Measurements from ENCODE around the gene ZNF276. TPM values are rescaled to one million over a fixed set of nuclear protein-coding genes. Genes with fewer than 3 reads are reported as not detected.
A peak's percentile ranks its signal among the peaks of the same experiment; 100 is the strongest.

ZNF276 gene
- total and polyA plus RNA-seq, 2 of the 8 experiments (the other 6 are each of a cell fraction or from before 2014, with no cell fraction given) = 6.4 to 9.3 TPM

GRCh38 chr16:89693931-89694783, 27.2 kb upstream of the ZNF276 start:
- Histone ChIP-seq H2AFZ (ENCODE audit: low read length) (no peak overlapping the region), H3K9me3 (ENCODE audit: insufficient read depth in 2 of 2, low read depth in 1 of 2, low read length in 1 of 2) (no peaks in the 10 kb centered on the region), H3K27me3 (replicated peaks in 1 of 4; ENCODE audit: control insufficient read depth in 3 of 4, extremely low read depth in 1 of 4, insufficient read depth in 3 of 4, low read length in 3 of 4) (no peaks in the 10 kb centered on the region), H2BK15ac (ENCODE audit: low read length) (no peak overlapping the region), H3K79me2 (ENCODE audit: control insufficient read depth in 1 of 2, insufficient read depth in 2 of 2, low read length in 2 of 2) (no peaks in the 10 kb centered on the region), H3K27ac (ENCODE audit: low read depth, low read length) (no peak overlapping the region), H4K91ac (replicated peaks; ENCODE audit: insufficient read length, low read length) (no peak overlapping the region), H3K23me2 (ENCODE audit: low read depth, low read length) (no peaks in the 10 kb centered on the region), H3K36me3 (ENCODE audit: control insufficient read depth in 2 of 4, insufficient read depth in 4 of 4, low read length in 3 of 4) (peaks cover 3 to 40% (median 17%) of the 10 kb centered on the region in 4 experiments; a peak in 7 of 8 replicates), H3K79me1 (ENCODE audit: low read depth, low read length) (peaks cover 3% of the 10 kb centered on the region), H3K4me1 (replicated peaks in 1 of 4; ENCODE audit: control insufficient read depth in 3 of 4, insufficient read depth in 4 of 4, low read length in 3 of 4) (no peaks in the 10 kb centered on the region), H3K18ac (ENCODE audit: extremely low read depth, low read length) (no peak overlapping the region), H3K14ac (ENCODE audit: insufficient read length) (no peak overlapping the region), H2BK12ac (ENCODE audit: low read depth, low read length) (no peak overlapping the region), H3K56ac (replicated peaks; ENCODE audit: insufficient read length, low read depth, low read length) (no peak overlapping the region), H2AK5ac (ENCODE audit: low read depth, low read length) (no peak overlapping the region), H3K4me2 (ENCODE audit: insufficient read depth in 1 of 2, low read depth in 2 of 2, low read length in 2 of 2) (no peak overlapping the region), H3K23ac (ENCODE audit: insufficient read length) (no peak overlapping the region), H4K5ac (ENCODE audit: insufficient read length, low read depth, low read length) (no peak overlapping the region), H2BK120ac (replicated peaks; ENCODE audit: low read depth, low read length) (no peak overlapping the region), H3K4ac (replicated peaks; ENCODE audit: insufficient read length, low read depth, low read length) (no peak overlapping the region), H2BK5ac (ENCODE audit: low read depth, low read length) (0 out of 2 replicates have a peak overlapping the region, but pooled peaks have one; percentile 44), H4K20me1 (replicated peaks in 1 of 2; ENCODE audit: control insufficient read depth in 1 of 2, insufficient read depth in 2 of 2, low read length in 2 of 2) (peaks cover 0 to 25% of the 10 kb centered on the region in 2 experiments), H3K9ac (replicated peaks in 1 of 4; ENCODE audit: extremely low read depth in 1 of 4, low read depth in 3 of 4, low read length in 3 of 4) (no peak overlapping the region), H4K8ac (ENCODE audit: extremely low read depth, insufficient read depth, low read length) (no peak overlapping the region), H2BK20ac (ENCODE audit: low read length) (no peak overlapping the region), H3K4me3 (ENCODE audit: extremely low read depth in 1 of 4, insufficient read depth in 2 of 4, low read depth in 3 of 4, low read length in 4 of 4) (no peak overlapping the region)
- POLR2A ChIA-PET (ENCODE audit: partially characterized antibody) = interaction anchor here (0.8 to 6.6 kb wide), 6 partner anchors 9 to 129 kb away, joined by 3 to 36 read pairs (median 4); no protein-coding TSS in a partner anchor
- no peak for FAIRE-seq
- TF ChIP-seq MAFK (IDR thresholded peaks at IDR 0.05; ENCODE audit: low read depth, low read length) (no peak), ATF2 (IDR thresholded peaks at IDR 0.05; ENCODE audit: low read length) (no peak), SIRT6 (IDR thresholded peaks at IDR 0.05; ENCODE audit: low read length) (no peak), SP2 (IDR thresholded peaks at IDR 0.05; ENCODE audit: low read length) (no peak), GABPA (IDR thresholded peaks at IDR 0.05; ENCODE audit: borderline replicate concordance, insufficient read depth, low read length) (no peak), CREB1 (IDR thresholded peaks at IDR 0.05) (no peak), RXRA (IDR thresholded peaks at IDR 0.05; ENCODE audit: insufficient read depth, low read depth, low read length) (no peak), SP1 (IDR thresholded peaks at IDR 0.05; ENCODE audit: low read depth, low read length) (no peak)
- WGBS, 2 experiments (ENCODE audit: extremely low coverage in 1 of 2, insufficient coverage in 1 of 2, insufficient read length in 1 of 2, insufficient replicate concordance in 2 of 2, low coverage in 1 of 2, low lambda C conversion rate in 2 of 2, missing lambda C conversion rate in 1 of 2) = 95% methylated on average over 32 of the region's 32 CpGs; no CpG with 5 or more reads in 1 of the 2 experiments
- no peak for DNase-seq (ENCODE audit: low read depth in 1 of 2, low spot score in 2 of 2)
- CTCF ChIA-PET (ENCODE audit: partially characterized antibody) = interaction anchor here (0.7 to 1.2 kb wide), 4 partner anchors 17 to 94 kb away, joined by 3 to 4 read pairs (median 4); no protein-coding TSS in a partner anchor

All from H1 (cell line).